IMR-90 (cell line): Measurements from ENCODE around the gene FER. TPM values are rescaled to one million over a fixed set of nuclear protein-coding genes. Genes with fewer than 3 reads are reported as not detected.

ENCODE experiments used
- ATAC-seq: fragments of 200-7000 bp; cut with Tn5 transposase; 2 replicates; pipeline ENCODE4 v1.9.1; 2020; ENCODE audit warnings: low read depth, mild to moderate bottlenecking, moderate library complexity
- BruUV-seq: library from RNA; stranded (reverse); fragments of 400-500 nt; replicated peaks from 2 replicates; lab custom pipeline; 2021; lab: Mats Ljungman, UMichigan
- CTCF ChIA-PET: fragments of 300-600 bp; formaldehyde crosslinking; extraction: SDS; loops from one replicate; lab custom pipeline; 2021; ENCODE audit warnings: antibody characterized with exemption; lab: Yijun Ruan, JAX
- POLR2A ChIA-PET: fragments of 300-600 bp; sonication (Branson Sonifier 250); formaldehyde crosslinking; loops from one replicate; lab custom pipeline; 2022; ENCODE audit warnings: antibody characterized with exemption; ENCODE audit not compliant: unreplicated experiment; lab: Charles Lee
- DNase-seq: peaks from one replicate; pipeline ENCODE4 v3.0.0; 2013
- H2AFZ ChIP-seq: replicated peaks from 2 replicates; pipeline ENCODE3; 2013; ENCODE audit warnings: low read length, mild to moderate bottlenecking; ENCODE audit not compliant: poor library complexity
- H2AK5ac ChIP-seq: 2 replicates; pipeline ENCODE4 v1.6.1; 2013; ENCODE audit warnings: low read depth, low read length, inconsistent platforms
- H2AK9ac ChIP-seq: replicated peaks from 2 replicates; pipeline ENCODE3; 2013; ENCODE audit warnings: mild to moderate bottlenecking, low read depth, low read length, moderate library complexity; ENCODE audit not compliant: poor library complexity
- H2BK120ac ChIP-seq: 2 replicates; pipeline ENCODE4 v1.6.1; 2013; ENCODE audit warnings: low read depth, low read length, inconsistent platforms
- H2BK15ac ChIP-seq: 3 replicates; pipeline ENCODE4 v1.6.1; 2013; ENCODE audit warnings: low read depth, low read length, inconsistent platforms
- H2BK20ac ChIP-seq: 2 replicates; pipeline ENCODE4 v1.6.1; 2013; ENCODE audit warnings: low read depth, mild to moderate bottlenecking, inconsistent platforms, low read length, moderate library complexity
- H2BK5ac ChIP-seq: 2 replicates; pipeline ENCODE4 v1.6.1; 2013; ENCODE audit warnings: mild to moderate bottlenecking, low read depth, low read length, inconsistent platforms; ENCODE audit not compliant: poor library complexity, severe bottlenecking
- H3K14ac ChIP-seq: replicated peaks from 2 replicates; pipeline ENCODE4 v1.6.1; 2013; ENCODE audit warnings: low read depth, low read length, inconsistent platforms
- H3K18ac ChIP-seq: 2 replicates; pipeline ENCODE4 v1.6.1; 2013; ENCODE audit warnings: low read depth, low read length, control low read depth
- H3K23ac ChIP-seq: 2 replicates; pipeline ENCODE4 v1.6.1; 2013; ENCODE audit warnings: low read depth, low read length, inconsistent platforms
- H3K27ac ChIP-seq: 2 replicates; pipeline ENCODE4 v1.5.1; 2013; ENCODE audit warnings: mild to moderate bottlenecking, control low read depth, low read length; ENCODE audit not compliant: insufficient read depth
- H3K27me3 ChIP-seq: 2 replicates; pipeline ENCODE4 v1.6.1; 2013; ENCODE audit warnings: low read length; ENCODE audit not compliant: control insufficient read depth, insufficient read depth
- H3K36me3 ChIP-seq: 2 replicates; pipeline ENCODE4 v1.6.1; 2013; ENCODE audit warnings: low read length, mixed read lengths; ENCODE audit not compliant: control insufficient read depth, insufficient read depth
- H3K4ac ChIP-seq: 2 replicates; pipeline ENCODE4 v1.6.1; 2013; ENCODE audit warnings: low read depth, low read length, inconsistent platforms
- H3K4me1 ChIP-seq: 2 replicates; pipeline ENCODE4 v1.6.1; 2013; ENCODE audit warnings: low read length, mixed read lengths; ENCODE audit not compliant: control insufficient read depth, insufficient read depth
- H3K4me2 ChIP-seq: 2 replicates; pipeline ENCODE4 v1.6.1; 2013; ENCODE audit warnings: low read depth, mild to moderate bottlenecking, control low read depth, low read length, moderate library complexity
- H3K4me3 ChIP-seq: 2 replicates; pipeline ENCODE4 v1.5.1; 2013; ENCODE audit warnings: low read depth, mild to moderate bottlenecking, control low read depth, low read length, moderate library complexity; ENCODE audit not compliant: insufficient read depth
- H3K56ac ChIP-seq: 2 replicates; pipeline ENCODE4 v1.6.1; 2013; ENCODE audit warnings: low read length, inconsistent platforms; ENCODE audit not compliant: insufficient read depth; ENCODE audit errors: extremely low read depth
- H3K79me1 ChIP-seq, 2 experiments: 2 replicates each; pipeline ENCODE4 v1.6.1; 2013; ENCODE audit warnings: low read length in 2 of 2, inconsistent platforms in 1 of 2, low read depth in 1 of 2
- H3K9ac ChIP-seq: 2 replicates; pipeline ENCODE4 v1.6.1; 2013; ENCODE audit warnings: low read depth, low read length, control low read depth
- H3K9me1 ChIP-seq: 2 replicates; pipeline ENCODE4 v1.6.1; 2013; ENCODE audit warnings: low read length, inconsistent platforms; ENCODE audit not compliant: insufficient read depth
- H3K9me3 ChIP-seq: 2 replicates; pipeline ENCODE4 v1.6.1; 2013; ENCODE audit warnings: low read length; ENCODE audit not compliant: control insufficient read depth, insufficient read depth
- H4K20me1 ChIP-seq: 2 replicates; pipeline ENCODE4 v1.6.1; 2013; ENCODE audit warnings: low read length, inconsistent platforms; ENCODE audit not compliant: insufficient read depth
- H4K5ac ChIP-seq: 2 replicates; pipeline ENCODE4 v1.6.1; 2013; ENCODE audit warnings: mild to moderate bottlenecking, low read depth, low read length, control low read depth
- H4K8ac ChIP-seq, 2 experiments: 2 replicates each; pipeline ENCODE4 v1.6.1; 2013; ENCODE audit warnings: low read depth in 2 of 2, low read length in 2 of 2, control low read depth in 1 of 2, inconsistent platforms in 1 of 2
- H4K91ac ChIP-seq: 2 replicates; pipeline ENCODE4 v1.6.1; 2013; ENCODE audit warnings: low read depth, low read length, inconsistent platforms; ENCODE audit not compliant: insufficient read depth
- CEBPB ChIP-seq: IDR thresholded peaks from 2 replicates; pipeline ENCODE4 v1.6.1; 2012; ENCODE audit warnings: low read depth, low read length, improper control_type of control experiment
- CHD1 ChIP-seq: IDR thresholded peaks from 2 replicates; pipeline ENCODE4 v1.6.1; 2012; ENCODE audit warnings: low read depth, low read length, improper control_type of control experiment
- CTCF ChIP-seq: conservative IDR thresholded peaks from 2 replicates; pipeline ENCODE4 v1.5.1; 2012; ENCODE audit warnings: mild to moderate bottlenecking, low read depth, low read length, improper control_type of control experiment
- FOS ChIP-seq: fragments of 150-350 bp; IDR thresholded peaks from 2 replicates; pipeline ENCODE4 v1.6.1; 2016; ENCODE audit warnings: low read depth, low read length
- MAFK ChIP-seq: IDR thresholded peaks from 2 replicates; pipeline ENCODE4 v1.6.1; 2012; ENCODE audit warnings: low read depth, low read length, improper control_type of control experiment
- MXI1 ChIP-seq: IDR thresholded peaks from 2 replicates; pipeline ENCODE4 v1.6.1; 2012; ENCODE audit warnings: low read depth, mild to moderate bottlenecking, low read length, moderate library complexity, borderline replicate concordance
- dilution Hi-C: fragments of 300-500 bp; cut with HindIII; formaldehyde crosslinking; loops from one replicate; pipeline ENCODE4 v1.14.3; 2018; ENCODE audit warnings: low sequenced_read_pairs; ENCODE audit not compliant: unreplicated experiment
- in situ Hi-C: fragments of 300-500 bp; cut with MboI; formaldehyde crosslinking; loops from 3 replicates; pipeline ENCODE4 v1.14.3; 2019; ENCODE audit warnings: low sequenced_read_pairs, inconsistent platforms, mixed read lengths
- intact Hi-C: fragments of 100-400 bp; cut with micrococcal nuclease; formaldehyde crosslinking; loops from 2 replicates; pipeline ENCODE4 v1.10.0; 2022
- polyA plus RNA-seq, 3 experiments: library from polyadenylated mRNA; depleted of rRNA; stranded (reverse); fragments of >200 nt; gene quantifications; 2 replicates each; pipeline ENCODE4 v1.2.3, GENCODE V29; 2012; ENCODE audit warnings: low replicate concordance in 1 of 3
- total RNA-seq: library from RNA; depleted of rRNA; stranded (reverse); fragments of >200 nt; gene quantifications from 2 replicates; pipeline ENCODE4 v1.2.3, GENCODE V29; 2012
- TF ChIP-seq, protein P1 (sequence below): fragments of 150-350 bp; IDR thresholded peaks from 2 replicates; pipeline ENCODE4 v1.6.1; 2016; ENCODE audit warnings: low read depth, mild to moderate bottlenecking, low read length, moderate library complexity, borderline replicate concordance

The FER gene
- total and polyA plus RNA-seq, 2 of the 4 experiments (the other 2 are of a cell fraction): 3.5 to 32.4 TPM

DNA sequence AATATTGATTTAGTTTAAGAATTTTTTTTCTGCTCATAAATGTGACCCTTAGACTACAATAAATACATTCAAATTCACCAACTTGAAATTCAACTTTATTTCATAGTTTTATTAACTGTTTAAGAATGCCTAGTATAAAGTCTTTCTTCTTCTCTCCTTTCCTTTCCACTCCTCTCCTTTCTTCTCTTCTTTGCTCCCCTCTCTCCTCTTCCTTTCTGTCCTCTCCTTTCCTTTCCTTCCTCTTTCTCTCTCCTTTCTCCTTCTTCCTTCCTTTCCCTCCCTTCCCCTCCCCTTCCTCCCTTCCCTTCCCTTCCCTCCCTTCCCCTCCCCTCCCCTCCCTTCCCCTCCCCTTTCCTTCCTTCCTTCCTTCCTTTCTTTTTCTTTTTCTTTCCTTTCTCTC, 150.6 kb downstream of the FER start:
- in situ Hi-C loops (no loop called here), intact Hi-C loops (no loop called here), dilution Hi-C loops (no loop called here)
- no peak overlapping the region for H2BK5ac ChIP-seq
- no peak overlapping the region for H3K23ac ChIP-seq
- H2BK20ac ChIP-seq: no peak overlapping the region
- no peak overlapping the region for H3K27ac ChIP-seq
- H3K4me2 ChIP-seq: no peak overlapping the region
- no peaks in the 10 kb centered on the region for H3K79me1 ChIP-seq
- no TSS peak for BruUV-seq
- H2AK9ac ChIP-seq: no peak overlapping the region
- no peak overlapping the region for H2AK5ac ChIP-seq
- H3K14ac ChIP-seq: no peak overlapping the region
- no peak for DNase-seq
- no peak for ATAC-seq
- H2BK15ac ChIP-seq: no peak overlapping the region
- no peaks in the 10 kb centered on the region; the same call in 1 of the 2 replicates for H3K36me3 ChIP-seq
- no peaks in the 10 kb centered on the region for H3K27me3 ChIP-seq
- H3K56ac ChIP-seq: no peak overlapping the region
- H3K9me1 ChIP-seq: no peaks in the 10 kb centered on the region
- no peak overlapping the region for H4K5ac ChIP-seq
- no peak overlapping the region for H4K8ac ChIP-seq
- H2BK120ac ChIP-seq: no peak overlapping the region
- POLR2A ChIA-PET: no interaction called here
- no peak overlapping the region for H2AFZ ChIP-seq
- no peak overlapping the region for H3K4ac ChIP-seq
- no peak overlapping the region for H3K4me3 ChIP-seq
- peaks cover 5% of the 10 kb centered on the region; the same call in 1 of the 2 replicates for H3K4me1 ChIP-seq
- no peak overlapping the region for H4K91ac ChIP-seq
- H4K20me1 ChIP-seq: no peaks in the 10 kb centered on the region
- CTCF ChIA-PET: interaction anchor here (0.6 kb wide), 1 partner anchor 29 kb away, joined by 3 read pairs; no protein-coding TSS in a partner anchor
- H3K18ac ChIP-seq: no peak overlapping the region
- H3K9me3 ChIP-seq: no peaks in the 10 kb centered on the region
- no peak overlapping the region for H3K9ac ChIP-seq
- TF ChIP-seq CHD1: no peak
- TF ChIP-seq, protein P1, sequence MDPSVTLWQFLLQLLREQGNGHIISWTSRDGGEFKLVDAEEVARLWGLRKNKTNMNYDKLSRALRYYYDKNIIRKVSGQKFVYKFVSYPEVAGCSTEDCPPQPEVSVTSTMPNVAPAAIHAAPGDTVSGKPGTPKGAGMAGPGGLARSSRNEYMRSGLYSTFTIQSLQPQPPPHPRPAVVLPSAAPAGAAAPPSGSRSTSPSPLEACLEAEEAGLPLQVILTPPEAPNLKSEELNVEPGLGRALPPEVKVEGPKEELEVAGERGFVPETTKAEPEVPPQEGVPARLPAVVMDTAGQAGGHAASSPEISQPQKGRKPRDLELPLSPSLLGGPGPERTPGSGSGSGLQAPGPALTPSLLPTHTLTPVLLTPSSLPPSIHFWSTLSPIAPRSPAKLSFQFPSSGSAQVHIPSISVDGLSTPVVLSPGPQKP: no peak
- TF ChIP-seq FOS: no peak
- no peak for TF ChIP-seq CTCF
- no peak for TF ChIP-seq MXI1
- no peak for TF ChIP-seq CEBPB
- TF ChIP-seq MAFK: no peak
